Measurements from ENCODE around the gene SOWAHB. TPM values are rescaled to one million over a fixed set of nuclear protein-coding genes. Genes with fewer than 3 reads are reported as not detected.

SOWAHB gene
- total RNA-seq = 10 to 100 TPM; 19.3 to 63.2 (median 33.1) TPM

- peak within 1 kb of the TSS; percentile 25 to 73 (median 63) for H3K4me3 ChIP-seq
- WGBS, 2 donors (ENCODE audit: low coverage in 1 of 2) = 1% methylated on average over 26 of the region's 76 CpGs; no CpG with 5 or more reads in 1 of the 2 donors
These were observed at the start of gene SOWAHB for GRCh38 chr4:76897536-76898384. Gene SOWAHB (minus strand): TSS chr4:76898144. CDS start chr4:76897849, 295 bp downstream.

GRCh38 chr4:76947369-76947768 is 49.4 kb upstream of the SOWAHB start:
- WGBS, 2 donors (ENCODE audit: low coverage in 1 of 2) = 83 to 87% methylated on average over 2 of the region's 2 CpGs
- no peak for DNase-seq
- no peaks in the 10 kb centered on the region for H3K36me3 ChIP-seq
- no peaks in the 10 kb centered on the region for H3K9me3 ChIP-seq
- peaks cover 2 to 23% (median 15%) of the 10 kb centered on the region in 4 donors for H3K4me1 ChIP-seq
- H3K4me3 ChIP-seq = no peak overlapping the region
- H3K27me3 ChIP-seq = no peaks in the 10 kb centered on the region
- no peak overlapping the region for H3K27ac ChIP-seq
- no peak for TF ChIP-seq CTCF (IDR thresholded peaks at IDR 0.05)
- no peak for TF ChIP-seq POLR2AphosphoS5 (IDR thresholded peaks at IDR 0.05)
- TF ChIP-seq POLR2A (IDR thresholded peaks at IDR 0.05) = no peak
- TF ChIP-seq EP300 (IDR thresholded peaks at IDR 0.05; ENCODE audit: low read depth) = no peak
- intact Hi-C loops (cut with DNase I; ENCODE audit: low total_unique reads) = no loop called here
- in situ Hi-C loops (cut with MboI; ENCODE audit: low pct_ligation_motif_present in 1 of 4, low pct_unique_long_range_greater_than_20kb in 1 of 4, low sequenced_read_pairs in 3 of 4) = loop anchor here in 1 of 4 donors (10.0 kb wide), 1 partner anchor 77 kb away; no protein-coding TSS in a partner anchor

More at GRCh38 chr4:76897536-76898384, at the start of gene SOWAHB:
- Histone ChIP-seq H3K4me1 (peaks cover 2 to 54% (median 14%) of the 10 kb centered on the region in 4 donors), H3K36me3 (no peaks in the 10 kb centered on the region), H3K9me3 (no peaks in the 10 kb centered on the region), H3K27ac (peak within 1 kb of the TSS; percentile 85 to 94 (median 90)), H3K27me3 (peaks cover 37% of the 10 kb centered on the region)
- DNase-seq = peak; percentile 93
- in situ Hi-C loops (cut with MboI; ENCODE audit: low pct_ligation_motif_present in 1 of 4, low pct_unique_long_range_greater_than_20kb in 1 of 4, low sequenced_read_pairs in 3 of 4) (no loop called here), intact Hi-C loops (cut with DNase I; ENCODE audit: low total_unique reads) (no loop called here)
- peak; percentile 70 to 92 (median 87) for TF ChIP-seq POLR2AphosphoS5 (IDR thresholded peaks at IDR 0.05)
- TF ChIP-seq CTCF (IDR thresholded peaks at IDR 0.05) = no peak
- TF ChIP-seq POLR2A (IDR thresholded peaks at IDR 0.05) = peak; percentile 91

- no peaks in the 10 kb centered on the region for H3K9me3 ChIP-seq
- H3K4me3 ChIP-seq = no peak overlapping the region
- no peaks in the 10 kb centered on the region for H3K27me3 ChIP-seq
- H3K4me1 ChIP-seq = peaks cover 0 to 9% (median 6%) of the 10 kb centered on the region in 4 donors
- intact Hi-C loops (cut with DNase I; ENCODE audit: low total_unique reads) (no loop called here), in situ Hi-C loops (cut with MboI; ENCODE audit: low pct_ligation_motif_present in 1 of 4, low pct_unique_long_range_greater_than_20kb in 1 of 4, low sequenced_read_pairs in 3 of 4) (loop anchor here in 1 of 4 donors (10.0 kb wide), 1 partner anchor 81 kb away; no protein-coding TSS in a partner anchor)
- TF ChIP-seq POLR2A (IDR thresholded peaks at IDR 0.05) = no peak
- TF ChIP-seq CTCF (IDR thresholded peaks at IDR 0.05) = no peak
- TF ChIP-seq POLR2AphosphoS5 (IDR thresholded peaks at IDR 0.05) = no peak
- TF ChIP-seq EP300 (IDR thresholded peaks at IDR 0.05; ENCODE audit: low read depth) = no peak
- H3K27ac ChIP-seq = no peak overlapping the region
- WGBS, 2 donors (ENCODE audit: low coverage in 1 of 2) = 83 to 97% methylated on average over 1 of the region's 1 CpG
- DNase-seq = no peak
- no peaks in the 10 kb centered on the region for H3K36me3 ChIP-seq
These were observed 45.8 kb upstream of the SOWAHB start for GRCh38 chr4:76943790-76944189.

- DNase-seq = no peak
- 67 to 77% methylated on average over 3 to 6 of the region's 6 CpGs for WGBS, 2 donors (ENCODE audit: low coverage in 1 of 2)
- in situ Hi-C loops (cut with MboI; ENCODE audit: low pct_ligation_motif_present in 1 of 4, low pct_unique_long_range_greater_than_20kb in 1 of 4, low sequenced_read_pairs in 3 of 4) = loop anchor here in 1 of 4 donors (10.0 kb wide), 1 partner anchor 82 kb away; no protein-coding TSS in a partner anchor
- no peak overlapping the region for H3K27ac ChIP-seq
- TF ChIP-seq CTCF (IDR thresholded peaks at IDR 0.05) (no peak), POLR2AphosphoS5 (IDR thresholded peaks at IDR 0.05) (no peak), POLR2A (IDR thresholded peaks at IDR 0.05) (no peak), EP300 (IDR thresholded peaks at IDR 0.05; ENCODE audit: low read depth) (no peak)
- peaks cover 0 to 4% (median 3%) of the 10 kb centered on the region in 4 donors for H3K4me1 ChIP-seq
- no peaks in the 10 kb centered on the region for H3K9me3 ChIP-seq
- intact Hi-C loops (cut with DNase I; ENCODE audit: low total_unique reads) = no loop called here
- no peaks in the 10 kb centered on the region for H3K36me3 ChIP-seq
- no peak overlapping the region for H3K4me3 ChIP-seq
- H3K27me3 ChIP-seq = no peaks in the 10 kb centered on the region
These were observed 45.2 kb upstream of the SOWAHB start for GRCh38 chr4:76943129-76943620.

Data from transverse colon (tissue), 4 donors.